Spleen (tissue), 7 donors: ENCODE measurements around the gene XRCC3.

ENCODE experiments used
- POLR2A ChIP-seq, 3 donors: fragments of 450-650 bp; IDR thresholded peaks; one replicate each; pipeline ENCODE4 v1.5.1; 2017; ENCODE audit warnings: antibody characterized with exemption in 3 of 3, mild to moderate bottlenecking in 1 of 3
- TF ChIP-seq, protein P1 (sequence below), 11 experiments: fragments of 200-600 bp in 7 of 11; fragments of 450-650 bp in 4 of 11; sonication (generic) in 4 of 11; IDR thresholded peaks in 8 of 11; conservative IDR thresholded peaks in 3 of 11; 1 replicate in 7 of 11; 2 replicates in 4 of 11; pipeline versions ENCODE4 v1.4.0 to v1.8.0; 2016 to 2021; ENCODE audit warnings: antibody characterized with exemption in 11 of 11, inconsistent platforms in 4 of 11, mild to moderate bottlenecking in 1 of 11
- donor health status: DM: no; HTN: no; CAD: no; lungs with moderate emphysema.
- donor health status: DM: no; HTN: no; CAD: no.
- donor health status: DM: no; HTN: no; CAD: no.

DNA sequence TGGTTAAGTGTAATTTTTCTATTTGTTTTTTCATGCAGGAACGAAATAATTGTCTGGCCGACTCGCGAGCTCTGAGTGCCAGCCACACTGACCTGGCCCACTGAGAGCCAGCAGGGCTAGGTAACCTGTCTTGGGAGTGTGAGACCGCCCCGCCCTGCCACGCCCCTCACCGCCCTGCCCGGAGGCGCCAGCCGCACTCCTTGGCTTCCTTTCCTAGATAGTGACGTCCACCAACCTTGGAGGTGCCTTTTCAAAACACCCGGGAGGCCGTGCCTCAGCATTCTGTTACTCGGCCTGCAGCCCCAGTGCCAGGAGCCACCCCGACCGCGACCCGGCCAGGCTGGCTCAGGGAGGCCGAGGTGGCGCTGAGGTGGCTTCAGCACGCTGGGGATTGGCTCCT is 21.7 kb downstream of the XRCC3 start:
- TF ChIP-seq, protein P1, sequence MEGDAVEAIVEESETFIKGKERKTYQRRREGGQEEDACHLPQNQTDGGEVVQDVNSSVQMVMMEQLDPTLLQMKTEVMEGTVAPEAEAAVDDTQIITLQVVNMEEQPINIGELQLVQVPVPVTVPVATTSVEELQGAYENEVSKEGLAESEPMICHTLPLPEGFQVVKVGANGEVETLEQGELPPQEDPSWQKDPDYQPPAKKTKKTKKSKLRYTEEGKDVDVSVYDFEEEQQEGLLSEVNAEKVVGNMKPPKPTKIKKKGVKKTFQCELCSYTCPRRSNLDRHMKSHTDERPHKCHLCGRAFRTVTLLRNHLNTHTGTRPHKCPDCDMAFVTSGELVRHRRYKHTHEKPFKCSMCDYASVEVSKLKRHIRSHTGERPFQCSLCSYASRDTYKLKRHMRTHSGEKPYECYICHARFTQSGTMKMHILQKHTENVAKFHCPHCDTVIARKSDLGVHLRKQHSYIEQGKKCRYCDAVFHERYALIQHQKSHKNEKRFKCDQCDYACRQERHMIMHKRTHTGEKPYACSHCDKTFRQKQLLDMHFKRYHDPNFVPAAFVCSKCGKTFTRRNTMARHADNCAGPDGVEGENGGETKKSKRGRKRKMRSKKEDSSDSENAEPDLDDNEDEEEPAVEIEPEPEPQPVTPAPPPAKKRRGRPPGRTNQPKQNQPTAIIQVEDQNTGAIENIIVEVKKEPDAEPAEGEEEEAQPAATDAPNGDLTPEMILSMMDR (IDR thresholded peaks at IDR 0.05 in 8 of 11, conservative IDR thresholded peaks at IDR 0.05 in 3 of 11): no peak
- TF ChIP-seq POLR2A (IDR thresholded peaks at IDR 0.05): no peak
